HepG2 (cell line): Measurements from ENCODE around the gene CCT8. TPM values are rescaled to one million over a fixed set of nuclear protein-coding genes. Genes with fewer than 3 reads are reported as not detected.

ENCODE experiments used
- ATAC-seq: fragments of 200-7000 bp; cut with Tn5 transposase; 3 replicates; pipeline ENCODE4 v1.9.1; 2020; ENCODE audit warnings: mild to moderate bottlenecking, moderate library complexity
- BruUV-seq: library from RNA; stranded (reverse); fragments of 400-500 nt; replicated peaks from 2 replicates; lab custom pipeline; 2021; lab: Mats Ljungman, UMichigan
- CTCF ChIA-PET: fragments of 300-600 bp; formaldehyde crosslinking; extraction: SDS; loops from one replicate; lab custom pipeline; 2021; ENCODE audit warnings: low total read pairs, inconsistent platforms, low intra/inter-chr PET ratio; lab: Yijun Ruan, JAX
- POLR2A ChIA-PET: fragments of 350-600 bp; sonication (Branson Sonifier 250); formaldehyde crosslinking; loops from one replicate; lab custom pipeline; 2020; ENCODE audit warnings: antibody characterized with exemption, inconsistent platforms; lab: Yijun Ruan, JAX
- DNase-seq: peaks from one replicate; pipeline ENCODE4 v3.0.0-alpha.2; 2015; ENCODE audit warnings: low spot score
- FAIRE-seq: peaks from 3 replicates; lab custom pipeline; 2011; peaks lifted over from hg19 to GRCh38; lab: Jason Lieb, UNC
- H2AFZ ChIP-seq: one replicate; pipeline ENCODE4 v1.6.1; 2011; ENCODE audit warnings: low read length, inconsistent platforms
- H3K27ac ChIP-seq: fragments of 300-600 bp; 3 replicates; pipeline ENCODE4 v1.8.0; 2011; ENCODE audit warnings: mixed run types, mild to moderate bottlenecking, mixed read lengths, low read length, inconsistent platforms; ENCODE audit not compliant: insufficient read depth; ENCODE audit errors: extremely low read length
- H3K27me3 ChIP-seq, 2 experiments: fragments of 200-600 bp in 1 of 2; 2 replicates in 1 of 2; 3 replicates in 1 of 2; pipeline versions ENCODE4 v1.6.0 to v1.8.0; 2011; ENCODE audit warnings: low read length in 2 of 2, mild to moderate bottlenecking in 2 of 2, moderate library complexity in 2 of 2, inconsistent platforms in 1 of 2; ENCODE audit not compliant: insufficient read depth in 2 of 2, control insufficient read depth in 1 of 2
- H3K36me3 ChIP-seq, 2 experiments: fragments of 200-600 bp in 1 of 2; replicated peaks in 1 of 2; 2 replicates in 1 of 2; 3 replicates in 1 of 2; pipeline versions ENCODE4 v1.5.1 to v1.8.0; 2011; ENCODE audit warnings: low read length in 2 of 2, inconsistent platforms in 1 of 2; ENCODE audit not compliant: insufficient read depth in 2 of 2, control insufficient read depth in 1 of 2
- H3K4me1 ChIP-seq: 2 replicates; pipeline ENCODE4 v1.5.1; 2012; ENCODE audit warnings: low read length, inconsistent platforms; ENCODE audit not compliant: insufficient read depth
- H3K4me2 ChIP-seq: 2 replicates; pipeline ENCODE4 v1.6.0; 2011; ENCODE audit warnings: low read depth, low read length, inconsistent platforms
- H3K4me3 ChIP-seq, 3 experiments: fragments of 200-600 bp in 1 of 3; sonication (generic), shearing (Covaris generic) in 1 of 3; replicated peaks in 1 of 3; 2 replicates each; pipeline ENCODE4 v1.5.1; 2011 to 2016; ENCODE audit warnings: low read length in 3 of 3, inconsistent platforms in 2 of 3, low read depth in 2 of 3, mild to moderate bottlenecking in 2 of 3, control low read depth in 1 of 3, mixed read lengths in 1 of 3; ENCODE audit not compliant: insufficient read depth in 1 of 3
- H3K79me2 ChIP-seq: one replicate; pipeline ENCODE4 v1.6.1; 2011; ENCODE audit warnings: low read length, inconsistent platforms; ENCODE audit not compliant: insufficient read depth
- H3K9ac ChIP-seq: 2 replicates; pipeline ENCODE4 v1.6.0; 2011; ENCODE audit warnings: mild to moderate bottlenecking, low read depth, low read length, inconsistent platforms; ENCODE audit not compliant: insufficient read depth
- H3K9me3 ChIP-seq: 2 replicates; pipeline ENCODE4 v1.5.1; 2012; ENCODE audit warnings: mild to moderate bottlenecking, low read length
- H4K20me1 ChIP-seq: 2 replicates; pipeline ENCODE4 v1.6.0; 2011; ENCODE audit warnings: inconsistent platforms, mild to moderate bottlenecking, low read length, moderate library complexity; ENCODE audit not compliant: insufficient read depth
- CREBL2 ChIP-seq: sonication (generic); formaldehyde crosslinking; IDR thresholded peaks from 2 replicates; pipeline ENCODE4 v1.8.1; 2023; ENCODE audit warnings: missing genetic modification reagents, mild to moderate bottlenecking, borderline replicate concordance
- FIP1L1 ChIP-seq: fragments of 200-400 bp; formaldehyde crosslinking; IDR thresholded peaks from 2 replicates; pipeline ENCODE4 v1.6.1; 2018; ENCODE audit warnings: low read depth, mild to moderate bottlenecking, low read length, moderate library complexity, borderline replicate concordance; ENCODE audit not compliant: insufficient read depth
- ISL2 ChIP-seq: sonication (generic); formaldehyde crosslinking; IDR thresholded peaks from 2 replicates; pipeline ENCODE4 v1.5.0; 2020; ENCODE audit warnings: missing genetic modification reagents
- KAT8 ChIP-seq: IDR thresholded peaks from 2 replicates; pipeline ENCODE4 v1.6.1; 2016; ENCODE audit warnings: missing genetic modification reagents, missing compliant biosample characterization
- MAZ ChIP-seq, 2 experiments: sonication (generic) in 1 of 2; formaldehyde crosslinking in 1 of 2; IDR thresholded peaks; 2 replicates each; pipeline versions ENCODE4 v1.5.0 to v1.6.1; 2012 to 2020; ENCODE audit warnings: low read depth in 2 of 2, mild to moderate bottlenecking in 2 of 2, borderline replicate concordance in 1 of 2, improper control_type of control experiment in 1 of 2, low read length in 1 of 2, missing genetic modification reagents in 1 of 2, moderate library complexity in 1 of 2
- RAD21 ChIP-seq: fragments of 450-650 bp; formaldehyde crosslinking; IDR thresholded peaks from 2 replicates; pipeline ENCODE4 v1.5.0; 2020; ENCODE audit warnings: mild to moderate bottlenecking
- TBL1XR1 ChIP-seq: fragments of 150-350 bp; IDR thresholded peaks from 2 replicates; pipeline ENCODE4 v1.6.1; 2014; ENCODE audit warnings: borderline replicate concordance, low read length; ENCODE audit not compliant: partially characterized antibody
- TERF1 ChIP-seq: sonication (generic); formaldehyde crosslinking; IDR thresholded peaks from 2 replicates; pipeline ENCODE4 v1.8.0; 2022; ENCODE audit warnings: mild to moderate bottlenecking, missing genetic modification reagents, moderate library complexity
- THAP11 ChIP-seq: IDR thresholded peaks from 2 replicates; pipeline ENCODE4 v1.6.1; 2016; ENCODE audit warnings: missing biosample characterization, missing genetic modification reagents
- ZNF235 ChIP-seq: sonication (generic); formaldehyde crosslinking; IDR thresholded peaks from 2 replicates; pipeline ENCODE4 v1.8.1; 2023; ENCODE audit warnings: mild to moderate bottlenecking, missing genetic modification reagents, borderline replicate concordance
- ZNF547 ChIP-seq: sonication (generic); formaldehyde crosslinking; IDR thresholded peaks from 2 replicates; pipeline ENCODE4 v1.5.1; 2020; ENCODE audit warnings: mild to moderate bottlenecking, missing genetic modification reagents
- ZNF576 ChIP-seq: sonication (generic); formaldehyde crosslinking; IDR thresholded peaks from 2 replicates; pipeline ENCODE4 v1.4.0; 2020; ENCODE audit warnings: mild to moderate bottlenecking, missing genetic modification reagents
- WGBS: methylation state at CpG from one replicate; pipeline ENCODE4 v1.1.6; 2017; ENCODE audit warnings: low lambda C conversion rate; 5-methylcytosine and 5-hydroxymethylcytosine counted together
- in situ Hi-C: cut with HindIII; loops from 2 replicates; pipeline ENCODE4 v1.10.0; 2017; ENCODE audit warnings: low pct_unique_long_range_greater_than_20kb; ENCODE audit not compliant: extremely low pct_ligation_motif_present
- intact Hi-C: fragments of 100-400 bp; cut with micrococcal nuclease; formaldehyde crosslinking; loops from one replicate; pipeline ENCODE4 v1.10.0; 2022; ENCODE audit not compliant: unreplicated experiment
- polyA plus RNA-seq, 8 experiments: library from polyadenylated mRNA; depleted of rRNA in 3 of 8; stranded (reverse) in 7 of 8; unstranded in 1 of 8; fragments of >200 nt; fragmentation: Illumina TruSeq in 4 of 8; extraction: Trizol in 4 of 8; gene quantifications; 2 replicates each; pipeline versions ENCODE4 v1.2.1 to v1.2.3, GENCODE V29; 2011 to 2016; ENCODE audit warnings: low read depth in 4 of 8, missing spikeins in 1 of 8, mixed read lengths in 1 of 8; ENCODE audit not compliant: insufficient read depth in 1 of 8
- total RNA-seq, 5 experiments: library from RNA; depleted of rRNA; stranded (reverse); fragments of >200 nt; fragmentation: Illumina TruSeq; extraction: Trizol; gene quantifications; 2 replicates each; pipeline ENCODE4 v1.2.3, GENCODE V29; 2016; ENCODE audit warnings: low read depth in 1 of 5

Gene CCT8
- total and polyA plus RNA-seq, 2 of the 13 experiments (the other 11 are each of a cell fraction or from before 2014, with no cell fraction given): 127 to 325 TPM

- no peak for TF ChIP-seq TERF1 (CRISPR knock-in tag)
- TF ChIP-seq KAT8 (CRISPR knock-in tag): no peak
- no peak for TF ChIP-seq THAP11 (CRISPR knock-in tag)
- TF ChIP-seq MAZ (IDR thresholded peaks at IDR 0.05; ENCODE audit: borderline replicate concordance, low read depth, low read length): no peak
- TF ChIP-seq MAZ (CRISPR knock-in tag; IDR thresholded peaks at IDR 0.05; ENCODE audit: low read depth): no peak
- TF ChIP-seq ZNF547 (CRISPR knock-in tag): no peak
- no peak for TF ChIP-seq ISL2 (CRISPR knock-in tag)
- TF ChIP-seq RAD21 (CRISPR knock-in tag): no peak
- no peak for TF ChIP-seq FIP1L1
- no peak for TF ChIP-seq TBL1XR1
- TF ChIP-seq CREBL2 (CRISPR knock-in tag): no peak
- no peak for TF ChIP-seq ZNF235 (CRISPR knock-in tag)
- TF ChIP-seq ZNF576 (CRISPR knock-in tag): no peak
- intact Hi-C loops (no loop called here), in situ Hi-C loops (loop anchor here (25.0 kb wide), 2 partner anchors 753 to 2003 kb away; no protein-coding TSS in a partner anchor)
- no TSS peak for BruUV-seq
- Histone ChIP-seq H3K79me2 (no peaks in the 10 kb centered on the region), H3K36me3 (no peaks in the 10 kb centered on the region), H3K9ac (no peak overlapping the region), H3K27ac (no peak overlapping the region), H3K4me2 (no peak overlapping the region), H3K4me3 (no peak overlapping the region), H4K20me1 (no peaks in the 10 kb centered on the region), H2AFZ (no peak overlapping the region), H3K27me3 (peaks cover 0 to 4% of the 10 kb centered on the region in 2 experiments; a peak in 1 of 5 replicates), H3K9me3 (no peaks in the 10 kb centered on the region), H3K4me1 (peaks cover 13% of the 10 kb centered on the region; the same call in 1 of the 2 replicates)
- 30% methylated on average over 2 of the region's 2 CpGs for WGBS
- POLR2A ChIA-PET: no interaction called here
- FAIRE-seq (no peak), DNase-seq (no peak), ATAC-seq (no peak)
- CTCF ChIA-PET: no interaction called here
Observed at GRCh38 chr21:29084372-29084771, 10.9 kb upstream of the CCT8 start.
